ENCODE data around the gene SNAI1. TPM values are rescaled to one million over a fixed set of nuclear protein-coding genes. Genes with fewer than 3 reads are reported as not detected.
"Not testable (repeated sequence)": the region's sequence is repeated elsewhere in the genome, so short reads cannot be mapped to it uniquely, and the experiment has no call there.

Gene SNAI1
- total and polyA plus RNA-seq, 3 experiments from 2014 or later: 0.42 to 0.60 (median 0.49) TPM

GRCh38 chr20:49993301-49993751, 10.5 kb downstream of the SNAI1 start:
- H3K9me3 ChIP-seq (ENCODE audit: low read length): no peaks in the 10 kb centered on the region
- CTCF ChIA-PET: interaction anchor here (0.7 to 1.3 kb wide), 2 partner anchors 79 to 1445 kb away, joined by 3 to 4 read pairs; no protein-coding TSS in a partner anchor
- no peak overlapping the region for H3K27ac Mint-ChIP-seq
- H3K27ac ChIP-seq (ENCODE audit: low read depth, low read length): no peak overlapping the region
- no peaks in the 10 kb centered on the region for H3K36me3 ChIP-seq (ENCODE audit: insufficient read depth, low read length)
- no peaks in the 10 kb centered on the region for H3K9me3 Mint-ChIP-seq
- H3K27me3 Mint-ChIP-seq: peaks cover 10 to 12% of the 10 kb centered on the region in 2 donors
- H3K4me1 ChIP-seq (ENCODE audit: insufficient read depth, low read length): no peaks in the 10 kb centered on the region
- H3K36me3 Mint-ChIP-seq: no peaks in the 10 kb centered on the region
- no peaks in the 10 kb centered on the region for H3K27me3 ChIP-seq (ENCODE audit: insufficient read depth, low read length, poor library complexity, severe bottlenecking)
- POLR2A ChIA-PET: no interaction called here
- H3K4me1 Mint-ChIP-seq: no peaks in the 10 kb centered on the region
- DNase-seq: no peak
- H3K4me3 Mint-ChIP-seq: no peak overlapping the region
- no peak overlapping the region for H3K4me3 ChIP-seq (ENCODE audit: low read length)

GRCh38 chr20:49995586-49995985, 12.8 kb downstream of the SNAI1 start:
- no peak overlapping the region for H3K4me3 ChIP-seq (ENCODE audit: low read length)
- ChIA-PET CTCF (interaction anchor here (1.4 to 1.5 kb wide), 2 partner anchors 17 to 76 kb away, joined by 3 to 4 read pairs; no protein-coding TSS in a partner anchor), POLR2A (no interaction called here)

GRCh38 chr20:49998478-49999188, 15.9 kb downstream of the SNAI1 start:
- H3K36me3 ChIP-seq (ENCODE audit: insufficient read depth, low read length); H3K27ac ChIP-seq (ENCODE audit: low read depth, low read length); H3K4me3 Mint-ChIP-seq; H3K4me3 ChIP-seq (ENCODE audit: low read length); H3K9me3 Mint-ChIP-seq; H3K27ac Mint-ChIP-seq; H3K36me3 Mint-ChIP-seq; H3K4me1 ChIP-seq (ENCODE audit: insufficient read depth, low read length); CTCF ChIA-PET; H3K9me3 ChIP-seq (ENCODE audit: low read length); DNase-seq; H3K27me3 ChIP-seq (ENCODE audit: insufficient read depth, low read length, poor library complexity, severe bottlenecking); H3K4me1 Mint-ChIP-seq: not testable (repeated sequence)
- POLR2A ChIA-PET: interaction anchor here (0.7 kb wide), 1 partner anchor 14 kb away, joined by 4 read pairs; no protein-coding TSS in a partner anchor
- peaks cover 22 to 27% of the 10 kb centered on the region in 2 donors for H3K27me3 Mint-ChIP-seq

More at GRCh38 chr20:49995586-49995985, 12.8 kb downstream of the SNAI1 start:
- Histone ChIP-seq H3K36me3 (ENCODE audit: insufficient read depth, low read length) (no peaks in the 10 kb centered on the region), H3K4me1 (ENCODE audit: insufficient read depth, low read length) (no peaks in the 10 kb centered on the region), H3K27ac (ENCODE audit: low read depth, low read length) (no peak overlapping the region), H3K9me3 (ENCODE audit: low read length) (no peaks in the 10 kb centered on the region), H3K27me3 (ENCODE audit: insufficient read depth, low read length, poor library complexity, severe bottlenecking) (no peaks in the 10 kb centered on the region)
- no peak overlapping the region for H3K4me3 Mint-ChIP-seq
- no peaks in the 10 kb centered on the region for H3K9me3 Mint-ChIP-seq
- no peak for DNase-seq
- H3K27me3 Mint-ChIP-seq: peaks cover 15 to 16% of the 10 kb centered on the region in 2 donors
- H3K27ac Mint-ChIP-seq: peak overlapping the region in 1 of 8 donors; percentile 47
- no peaks in the 10 kb centered on the region for H3K4me1 Mint-ChIP-seq
- H3K36me3 Mint-ChIP-seq: no peaks in the 10 kb centered on the region

GRCh38 chr20:49999329-49999728, 16.5 kb downstream of the SNAI1 start:
- ChIA-PET CTCF (no interaction called here), POLR2A (interaction anchor here (0.7 kb wide), 1 partner anchor 13 kb away, joined by 4 read pairs; no protein-coding TSS in a partner anchor)
- Histone ChIP-seq H3K9me3 (ENCODE audit: low read length) (no peaks in the 10 kb centered on the region), H3K27ac (ENCODE audit: low read depth, low read length) (no peak overlapping the region), H3K4me3 (ENCODE audit: low read length) (no peak overlapping the region), H3K36me3 (ENCODE audit: insufficient read depth, low read length) (no peaks in the 10 kb centered on the region), H3K4me1 (ENCODE audit: insufficient read depth, low read length) (no peaks in the 10 kb centered on the region), H3K27me3 (ENCODE audit: insufficient read depth, low read length, poor library complexity, severe bottlenecking) (no peaks in the 10 kb centered on the region)
- H3K36me3 Mint-ChIP-seq: no peaks in the 10 kb centered on the region
- peaks cover 22 to 27% of the 10 kb centered on the region in 2 donors for H3K27me3 Mint-ChIP-seq
- H3K4me3 Mint-ChIP-seq: no peak overlapping the region
- DNase-seq: no peak
- no peaks in the 10 kb centered on the region for H3K4me1 Mint-ChIP-seq
- H3K9me3 Mint-ChIP-seq: no peaks in the 10 kb centered on the region
- H3K27ac Mint-ChIP-seq: no peak overlapping the region

GRCh38 chr20:50000548-50001222, 17.9 kb downstream of the SNAI1 start:
- H3K36me3 Mint-ChIP-seq; POLR2A ChIA-PET; H3K27me3 ChIP-seq (ENCODE audit: insufficient read depth, low read length, poor library complexity, severe bottlenecking); H3K4me3 ChIP-seq (ENCODE audit: low read length); H3K27ac Mint-ChIP-seq; H3K4me3 Mint-ChIP-seq; H3K36me3 ChIP-seq (ENCODE audit: insufficient read depth, low read length); H3K9me3 Mint-ChIP-seq; H3K4me1 ChIP-seq (ENCODE audit: insufficient read depth, low read length); CTCF ChIA-PET; DNase-seq; H3K4me1 Mint-ChIP-seq; H3K27ac ChIP-seq (ENCODE audit: low read depth, low read length); H3K9me3 ChIP-seq (ENCODE audit: low read length): not testable (repeated sequence)
- peaks cover 20 to 38% of the 10 kb centered on the region in 2 donors for H3K27me3 Mint-ChIP-seq

- Mint-ChIP-seq H3K4me3 (no peak overlapping the region), H3K9me3 (no peaks in the 10 kb centered on the region), H3K27ac (no peak overlapping the region), H3K36me3 (no peaks in the 10 kb centered on the region), H3K4me1 (peaks cover 0 to 2% (median 0%) of the 10 kb centered on the region in 3 donors), H3K27me3 (peaks cover 20 to 38% of the 10 kb centered on the region in 2 donors)
- H3K27ac ChIP-seq (ENCODE audit: low read depth, low read length): no peak overlapping the region
- POLR2A ChIA-PET: no interaction called here
- no peaks in the 10 kb centered on the region for H3K4me1 ChIP-seq (ENCODE audit: insufficient read depth, low read length)
- no peaks in the 10 kb centered on the region for H3K36me3 ChIP-seq (ENCODE audit: insufficient read depth, low read length)
- no peaks in the 10 kb centered on the region for H3K27me3 ChIP-seq (ENCODE audit: insufficient read depth, low read length, poor library complexity, severe bottlenecking)
- no peaks in the 10 kb centered on the region for H3K9me3 ChIP-seq (ENCODE audit: low read length)
- DNase-seq: no peak
- H3K4me3 ChIP-seq (ENCODE audit: low read length): no peak overlapping the region
- CTCF ChIA-PET: no interaction called here
These were observed 19.1 kb downstream of the SNAI1 start for GRCh38 chr20:50001784-50002311.

- Histone ChIP-seq H3K4me3 (ENCODE audit: low read length) (no peak overlapping the region), H3K4me1 (ENCODE audit: insufficient read depth, low read length) (no peaks in the 10 kb centered on the region), H3K27me3 (ENCODE audit: insufficient read depth, low read length, poor library complexity, severe bottlenecking) (no peaks in the 10 kb centered on the region), H3K27ac (ENCODE audit: low read depth, low read length) (no peak overlapping the region), H3K9me3 (ENCODE audit: low read length) (no peaks in the 10 kb centered on the region), H3K36me3 (ENCODE audit: insufficient read depth, low read length) (no peaks in the 10 kb centered on the region)
- Mint-ChIP-seq H3K36me3 (no peaks in the 10 kb centered on the region), H3K27ac (peak overlapping the region in 1 of 8 donors; percentile 12), H3K27me3 (peaks cover 18 to 35% of the 10 kb centered on the region in 2 donors), H3K4me1 (peaks cover 0 to 2% (median 0%) of the 10 kb centered on the region in 3 donors), H3K9me3 (no peaks in the 10 kb centered on the region), H3K4me3 (no peak overlapping the region)
- no peak for DNase-seq
- POLR2A ChIA-PET: no interaction called here
- CTCF ChIA-PET: no interaction called here
These were observed 20.5 kb downstream of the SNAI1 start for GRCh38 chr20:50003253-50003656.

GRCh38 chr20:50004229-50004628, 21.4 kb downstream of the SNAI1 start:
- Histone ChIP-seq H3K36me3 (ENCODE audit: insufficient read depth, low read length) (no peaks in the 10 kb centered on the region), H3K27ac (ENCODE audit: low read depth, low read length) (no peak overlapping the region), H3K4me1 (ENCODE audit: insufficient read depth, low read length) (no peaks in the 10 kb centered on the region), H3K9me3 (ENCODE audit: low read length) (no peaks in the 10 kb centered on the region), H3K27me3 (ENCODE audit: insufficient read depth, low read length, poor library complexity, severe bottlenecking) (no peaks in the 10 kb centered on the region), H3K4me3 (ENCODE audit: low read length) (no peak overlapping the region)
- CTCF ChIA-PET: no interaction called here
- no peaks in the 10 kb centered on the region for H3K36me3 Mint-ChIP-seq
- H3K27ac Mint-ChIP-seq: no peak overlapping the region
- DNase-seq: no peak
- H3K27me3 Mint-ChIP-seq: peaks cover 14 to 30% of the 10 kb centered on the region in 2 donors
- no peak overlapping the region for H3K4me3 Mint-ChIP-seq
- peaks cover 0 to 2% (median 0%) of the 10 kb centered on the region in 3 donors for H3K4me1 Mint-ChIP-seq
- POLR2A ChIA-PET: no interaction called here
- no peaks in the 10 kb centered on the region for H3K9me3 Mint-ChIP-seq
